Stimulated activated CD8-positive, alpha-beta memory T cell treated with anti-CD3 and anti-CD28 coated beads, Interleukin-15, amount 100 ng/mL, for 4 hours (primary cell): ENCODE results near the gene GLRX.
A peak's percentile ranks its signal among the peaks of the same experiment; 100 is the strongest.

Source experiments
- DNase-seq, 2 donors: peaks; one replicate each; pipeline ENCODE4 v3.0.0-alpha.2; 2020; ENCODE audit warnings: low read depth in 2 of 2

GLRX gene

DNA sequence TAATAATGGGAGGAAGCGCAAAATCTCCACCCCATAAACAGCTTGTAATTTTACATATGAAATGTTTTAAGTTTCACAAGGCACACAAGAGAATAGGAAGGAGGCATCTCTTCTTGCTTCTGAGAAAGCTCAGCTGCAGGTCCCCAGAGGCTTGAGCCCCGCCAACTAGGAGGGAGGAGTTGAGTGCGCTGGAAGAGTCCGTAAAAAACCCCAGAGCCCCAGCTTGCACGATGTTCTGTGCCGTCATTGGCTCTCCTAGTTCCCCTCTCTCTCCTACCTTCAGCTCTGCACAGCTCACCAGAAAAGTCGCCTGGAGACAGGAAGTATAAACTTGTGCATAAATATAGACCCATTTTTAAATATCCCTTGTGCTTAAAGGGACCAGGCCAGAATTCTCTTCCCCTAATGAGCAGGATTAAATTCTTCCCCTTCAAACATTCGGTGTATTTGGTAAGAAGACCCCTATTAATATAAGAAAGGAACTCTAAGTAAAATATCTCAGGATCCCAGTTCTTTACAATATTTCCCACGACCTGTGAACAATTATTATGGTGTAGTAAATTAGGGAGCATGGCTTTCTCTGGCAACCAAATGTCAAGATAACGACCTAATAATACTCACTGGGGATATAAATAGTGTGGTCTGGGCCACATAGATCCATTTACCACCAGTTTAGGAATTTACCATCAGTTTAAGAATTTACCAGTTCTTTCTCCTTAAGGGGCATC, 13.7 kb downstream of the GLRX start:
- peak; percentile 48 to 57 for DNase-seq

DNA sequence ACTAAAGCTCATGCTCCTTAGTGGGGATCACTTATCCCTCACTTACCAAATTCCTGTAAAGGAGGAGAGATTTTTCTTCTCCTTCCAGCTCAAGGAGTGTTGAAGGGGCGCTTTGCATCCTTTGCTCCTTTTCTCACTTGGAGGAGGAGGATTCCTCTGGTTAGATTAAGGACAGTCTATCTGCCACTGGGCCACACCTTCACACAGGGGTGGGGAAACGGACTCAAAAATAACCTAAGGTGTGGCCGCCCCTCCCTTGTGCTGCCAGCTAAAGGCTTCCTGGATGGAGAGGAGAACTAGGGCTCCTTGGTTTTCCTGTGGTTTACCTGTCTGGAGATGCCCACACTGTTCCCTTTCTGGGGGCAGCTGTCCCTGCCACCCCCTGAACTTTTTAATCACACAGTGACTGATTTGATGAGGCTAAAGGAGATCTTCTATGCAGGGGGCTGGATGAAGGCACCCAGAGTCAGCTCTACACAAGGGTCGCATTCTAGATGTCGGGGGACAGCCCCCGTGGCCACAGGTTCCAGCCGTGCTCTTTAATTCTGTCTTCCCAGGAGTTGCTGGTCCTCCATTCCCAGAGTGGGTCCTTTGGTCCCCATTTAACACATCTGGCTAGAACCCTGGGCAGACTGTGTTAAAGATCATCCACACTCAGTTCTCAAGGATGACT, 14.4 kb downstream of the GLRX start:
- no peak for DNase-seq

DNA sequence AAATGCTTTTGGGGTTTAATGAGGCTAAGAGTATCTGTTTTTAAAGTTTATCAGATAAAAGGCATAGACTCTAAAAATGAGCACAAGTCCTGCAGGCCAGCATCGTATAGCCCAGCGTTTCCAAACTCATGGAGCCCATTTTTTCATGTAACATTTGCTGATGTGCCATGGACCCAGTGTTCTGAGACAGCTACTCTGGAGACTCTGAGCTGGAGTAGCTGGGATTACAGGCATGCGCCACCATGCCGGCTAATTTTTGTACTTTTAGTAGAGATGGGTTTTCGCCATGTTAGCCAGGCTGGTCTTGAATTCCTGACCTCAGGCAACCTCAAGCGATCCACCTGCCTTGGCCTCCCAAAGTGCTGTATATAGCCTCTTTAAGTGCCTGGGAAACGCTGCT, 15.8 kb downstream of the GLRX start:
- no peak for DNase-seq

DNA sequence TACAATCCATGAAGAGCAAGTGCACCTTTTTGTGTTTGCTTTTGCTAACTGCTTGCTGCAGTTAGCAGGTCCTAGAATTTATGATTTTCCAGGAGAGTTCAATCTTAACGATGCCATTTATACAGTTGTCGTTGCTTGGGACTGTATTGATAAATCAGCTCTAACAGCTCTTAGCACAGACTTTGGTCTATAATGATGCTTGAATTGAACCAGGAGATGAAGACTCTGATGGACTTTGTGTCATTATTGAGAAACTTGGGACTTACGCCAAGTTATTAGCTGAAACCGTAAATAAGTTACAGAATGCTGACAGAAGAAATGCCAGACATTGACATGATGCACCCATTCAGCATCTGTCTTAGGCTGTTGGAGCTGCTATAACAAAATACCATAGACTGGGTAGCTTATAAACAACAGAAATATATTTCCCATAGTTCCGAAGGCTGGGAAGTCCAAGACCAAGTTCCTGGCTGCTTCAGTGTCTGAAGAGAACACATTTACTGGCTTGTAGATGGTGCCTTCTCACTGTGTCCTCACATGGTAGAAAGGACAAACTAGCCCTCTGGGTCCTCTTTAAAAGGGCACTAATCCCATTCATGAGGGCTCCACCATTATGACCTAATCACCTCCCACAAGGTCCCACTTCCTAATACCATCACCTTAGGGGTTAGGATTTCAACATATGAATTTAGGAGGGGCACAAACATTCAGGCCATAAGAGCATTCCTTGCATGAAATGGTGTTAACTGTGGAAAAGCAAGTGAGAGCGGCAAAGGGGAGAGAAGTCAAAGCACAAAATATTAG, 17.6 kb downstream of the GLRX start:
- no peak for DNase-seq

DNA sequence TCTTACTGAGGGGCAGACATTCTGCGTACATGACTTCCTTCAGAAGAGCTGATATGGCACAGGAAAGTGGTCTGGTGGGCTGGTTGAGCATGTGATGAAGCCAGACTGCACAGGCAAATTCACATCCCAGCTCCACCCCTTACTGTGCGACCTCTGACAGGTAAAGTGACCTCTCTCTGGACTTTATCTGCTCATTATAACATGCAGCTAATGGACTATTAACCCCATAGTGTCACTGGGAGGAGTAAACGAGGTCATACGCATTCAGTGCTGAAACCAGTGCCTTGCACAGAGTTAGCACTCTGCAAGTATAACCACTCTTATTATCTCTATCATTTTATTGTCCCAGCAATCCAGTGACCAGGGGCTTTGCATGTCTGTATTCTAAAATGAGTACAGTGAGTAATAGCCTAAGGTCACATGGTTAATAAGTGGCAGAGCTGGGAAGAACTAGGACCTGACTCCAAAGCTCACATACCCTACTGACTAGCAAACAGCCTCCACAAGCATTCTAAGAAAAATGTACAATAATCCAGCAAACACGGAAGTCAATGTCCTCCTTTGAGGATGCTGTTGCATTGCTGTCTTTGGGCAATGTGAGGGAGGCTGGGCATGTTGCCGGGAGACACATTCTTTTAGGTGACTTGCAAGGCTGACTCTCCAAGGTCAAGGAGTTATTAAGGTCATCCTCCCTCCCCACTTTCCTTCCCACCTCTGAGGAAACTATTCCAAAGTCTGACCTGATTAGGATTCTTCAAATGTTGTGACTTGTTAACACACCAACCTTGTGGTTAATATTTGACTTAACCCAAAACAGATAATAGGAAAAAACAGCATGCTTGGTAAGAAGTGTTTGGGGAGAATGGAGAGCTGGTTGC, 19.0 kb downstream of the GLRX start:
- DNase-seq: no peak

DNA sequence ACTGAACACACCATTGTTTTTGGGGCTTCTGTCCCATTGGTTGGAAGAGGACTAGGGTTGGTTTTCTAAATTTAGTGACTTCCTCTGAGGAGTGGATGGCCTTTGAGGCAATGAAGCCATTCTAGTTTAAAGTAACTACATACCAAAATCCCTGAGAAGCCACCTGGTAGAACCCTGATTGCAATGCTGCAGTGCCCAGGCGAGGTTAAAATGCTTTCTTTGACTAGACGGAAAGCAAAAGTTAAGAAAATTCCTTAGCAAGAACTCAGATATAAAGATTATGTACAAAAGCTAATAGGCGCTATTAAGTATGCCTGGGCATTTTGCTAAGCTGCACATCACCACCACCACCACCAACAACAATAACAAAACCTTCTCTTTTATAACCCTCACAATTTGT, 20.6 kb downstream of the GLRX start:
- no peak for DNase-seq

DNA sequence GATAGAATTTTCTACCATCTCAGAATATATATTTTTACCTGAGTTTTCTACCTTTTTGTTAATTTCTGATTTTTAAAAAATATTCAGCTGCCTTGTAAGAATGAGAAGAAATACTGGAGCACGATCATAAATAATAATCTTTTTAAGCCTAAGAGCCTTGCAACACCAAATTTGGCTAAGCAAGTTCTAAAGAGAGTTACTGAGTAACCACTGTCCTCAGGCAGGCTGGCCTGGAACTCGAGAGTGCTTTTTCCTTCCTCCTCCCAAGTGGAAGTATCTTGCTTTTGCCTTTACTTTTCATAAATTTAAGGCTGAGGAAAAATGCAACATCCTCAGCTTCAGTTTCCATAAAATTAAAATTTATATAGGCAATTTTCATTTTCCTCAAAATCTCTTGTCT, 21.0 kb downstream of the GLRX start:
- no peak for DNase-seq

DNA sequence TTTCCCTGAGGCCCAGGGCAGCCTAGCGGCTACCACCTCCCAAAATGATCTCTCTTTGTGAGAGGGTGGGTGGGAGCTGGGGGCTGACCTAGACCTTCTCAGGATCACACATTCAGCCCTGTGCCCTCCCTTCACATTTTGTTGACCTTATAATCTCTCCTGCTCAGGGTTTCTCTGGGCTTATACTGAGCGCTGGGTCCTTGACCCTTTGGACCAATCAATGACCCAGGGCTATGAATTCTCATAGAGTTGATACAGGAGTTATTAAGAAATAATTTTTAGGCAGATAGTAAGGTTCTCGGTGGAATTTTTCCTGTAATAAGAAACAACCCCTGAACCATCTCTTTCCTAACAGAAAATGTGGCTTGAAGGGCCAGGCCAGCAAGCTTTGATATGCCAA, 22.0 kb downstream of the GLRX start:
- DNase-seq: no peak

DNA sequence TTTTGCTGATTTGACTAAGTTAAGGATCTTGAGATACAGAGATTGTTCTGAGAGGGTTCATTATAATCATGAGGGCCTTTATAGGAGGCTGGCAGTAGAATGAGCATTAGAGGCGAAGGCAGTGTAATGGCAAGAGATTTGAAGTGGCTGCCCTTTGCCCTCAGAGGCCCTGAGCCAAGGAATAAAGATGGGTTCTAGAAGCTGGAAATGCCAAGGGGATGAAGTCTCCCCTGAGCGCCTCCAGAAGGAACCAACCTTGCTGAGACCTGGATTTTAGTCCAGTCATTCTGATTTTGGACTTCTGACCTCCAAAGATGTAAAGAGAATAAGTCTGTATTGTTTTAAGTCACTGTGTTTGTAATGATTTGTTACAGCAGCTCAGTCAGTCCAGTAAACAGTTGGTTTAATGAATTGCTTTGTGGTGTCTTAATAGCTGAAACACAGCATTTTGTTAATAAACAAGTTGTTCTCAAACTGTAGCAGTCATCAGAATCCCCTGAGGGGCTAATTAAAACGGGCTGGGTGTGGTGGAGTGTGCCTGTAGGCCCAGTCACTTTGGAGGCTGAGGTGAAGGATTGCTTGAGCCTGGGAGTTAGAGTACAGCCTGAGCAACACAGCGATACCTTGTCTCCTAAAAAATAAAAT, 23.2 kb downstream of the GLRX start:
- no peak for DNase-seq

DNA sequence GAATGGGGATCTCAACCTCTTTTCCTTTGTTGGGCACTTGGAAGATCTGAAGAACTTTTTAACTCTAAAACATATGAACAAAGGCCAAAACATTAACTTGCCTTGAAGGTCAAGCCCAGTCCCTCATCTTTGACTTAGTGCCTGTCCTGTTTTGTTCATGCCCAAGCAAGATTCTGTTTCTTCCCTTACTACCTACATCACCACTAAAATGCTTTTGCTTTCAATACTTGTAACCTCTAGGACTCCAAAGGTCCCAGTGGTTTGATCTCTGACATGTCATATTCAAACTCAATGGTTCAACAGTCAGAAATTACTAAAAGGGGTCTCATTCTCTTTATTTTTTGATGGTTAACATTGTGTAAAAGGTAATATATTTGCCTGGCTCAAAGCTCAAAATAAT, 24.0 kb downstream of the GLRX start:
- DNase-seq: no peak

DNA sequence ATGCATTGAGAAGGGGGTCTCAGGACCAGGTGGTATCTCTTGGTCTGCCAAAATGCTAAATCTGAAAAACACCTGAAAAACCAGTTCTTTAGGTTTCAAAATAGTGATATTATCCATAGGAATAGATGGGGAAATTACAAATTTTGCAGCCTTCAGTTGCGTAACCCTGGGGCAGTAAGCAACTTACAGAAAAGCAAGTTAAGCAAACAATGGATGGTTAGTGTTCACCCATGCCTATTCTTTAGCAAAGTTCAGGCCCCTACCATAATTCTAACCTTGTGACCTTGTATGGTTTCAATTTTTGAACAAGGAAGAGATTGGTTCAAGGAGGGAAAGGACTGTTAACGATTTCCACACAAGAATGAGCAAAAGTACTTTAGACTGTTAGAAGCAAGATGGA, 24.5 kb downstream of the GLRX start:
- no peak for DNase-seq

DNA sequence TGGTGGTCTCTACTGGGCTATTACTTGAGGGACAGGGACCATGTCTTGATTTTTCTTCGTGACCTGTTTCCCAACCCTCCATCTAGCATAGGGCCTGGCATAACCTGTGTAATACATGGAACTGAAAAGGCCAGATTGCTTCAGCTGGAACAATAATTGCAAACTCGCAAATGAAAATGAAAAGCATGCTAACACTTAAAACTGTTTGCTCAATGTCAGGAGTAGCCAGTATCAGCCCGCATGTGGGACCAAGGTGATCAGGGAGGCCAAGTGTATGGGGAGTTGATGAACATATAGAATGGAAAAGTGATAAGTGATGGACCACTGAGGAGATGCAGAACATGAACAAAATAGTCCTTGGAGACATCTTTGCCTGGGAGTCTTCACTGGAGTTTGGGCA, 25.2 kb downstream of the GLRX start:
- DNase-seq: no peak

DNA sequence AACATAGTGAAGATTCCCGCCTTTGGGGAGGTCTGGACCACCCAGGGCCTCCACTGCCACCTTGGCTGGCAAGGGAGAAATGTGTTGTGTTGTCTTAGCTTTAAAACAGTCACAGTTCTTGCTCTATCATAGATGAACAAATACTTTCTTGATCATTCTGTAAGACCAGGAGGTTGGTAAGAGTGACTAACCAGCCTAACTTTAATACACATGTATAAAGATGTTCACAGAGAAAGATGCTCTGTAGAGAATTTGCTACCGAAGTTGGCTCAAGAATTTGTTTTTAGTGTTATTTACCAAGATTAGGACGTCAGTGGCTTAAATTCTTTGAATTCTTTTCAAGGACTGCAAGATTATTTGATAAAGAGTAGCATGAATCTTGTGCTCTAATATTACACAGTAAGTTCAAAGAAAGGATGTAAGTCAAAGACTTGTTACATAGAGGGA, 28.4 kb downstream of the GLRX start:
- DNase-seq: no peak

DNA sequence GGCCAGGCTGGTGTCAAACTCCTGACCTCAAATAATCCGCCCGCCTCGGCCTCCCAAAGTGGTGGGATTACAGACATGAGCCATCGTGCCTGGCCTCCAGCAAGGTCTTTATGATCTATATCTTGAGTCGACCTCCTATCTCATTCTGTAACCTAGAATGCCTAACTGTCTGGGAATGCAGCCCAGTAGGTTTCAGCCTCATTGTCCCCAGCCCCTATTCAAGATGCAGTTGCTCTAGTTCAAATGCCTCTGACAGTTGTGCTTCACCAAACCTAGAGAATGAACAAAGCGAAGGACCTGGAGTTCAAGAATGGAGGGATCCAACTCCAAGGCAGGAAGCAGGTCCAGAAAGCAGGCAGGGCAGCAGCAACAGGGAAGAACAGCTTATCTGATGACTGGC, 30.8 kb downstream of the GLRX start:
- no peak for DNase-seq

DNA sequence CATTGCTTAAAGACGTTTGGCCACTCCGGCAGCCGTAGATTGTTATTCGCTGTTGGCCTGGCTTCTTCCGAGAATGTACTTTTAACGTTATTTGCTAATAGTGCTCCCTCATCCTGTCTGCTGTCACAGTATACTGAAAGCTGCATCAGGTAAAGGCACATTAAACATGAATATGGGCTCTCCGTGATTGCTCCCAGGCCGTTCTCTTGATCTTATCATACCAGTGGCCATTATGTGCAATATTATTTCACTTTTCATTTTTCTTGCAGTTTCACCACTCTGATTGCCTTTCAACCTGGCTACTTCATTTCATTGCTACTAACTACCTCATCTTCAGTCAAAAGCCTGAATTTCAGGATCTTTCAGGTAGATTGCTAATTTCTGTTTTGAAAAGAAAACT, 34.0 kb downstream of the GLRX start:
- DNase-seq: no peak

DNA sequence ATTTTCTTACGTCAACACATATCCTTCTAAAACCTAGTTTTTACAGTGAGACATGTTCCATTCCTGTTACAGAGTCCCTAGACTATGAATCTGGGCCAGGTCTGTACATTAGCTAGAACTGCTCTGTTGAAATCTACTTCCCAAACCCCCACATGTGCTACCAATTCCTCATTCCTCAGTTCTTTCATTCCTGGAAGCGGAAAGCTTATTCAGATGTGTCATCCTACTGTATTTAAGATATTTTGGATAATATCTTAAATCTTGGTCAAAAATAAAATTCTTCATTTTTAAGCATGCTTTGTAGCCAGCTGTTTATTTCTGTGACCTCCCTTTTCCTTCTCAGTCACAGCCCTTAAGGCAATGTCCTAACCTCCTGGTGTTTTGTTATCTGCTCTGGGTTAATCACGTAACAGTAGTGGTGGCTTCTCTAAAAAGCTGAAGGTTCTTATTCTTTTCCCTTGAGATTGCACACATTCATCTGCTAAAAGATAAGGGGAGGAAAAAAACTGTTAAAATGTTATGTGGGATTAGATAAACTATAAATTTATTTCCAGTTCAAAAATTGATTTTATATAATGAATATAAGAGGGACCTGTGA, 35.6 kb downstream of the GLRX start:
- no peak for DNase-seq

DNA sequence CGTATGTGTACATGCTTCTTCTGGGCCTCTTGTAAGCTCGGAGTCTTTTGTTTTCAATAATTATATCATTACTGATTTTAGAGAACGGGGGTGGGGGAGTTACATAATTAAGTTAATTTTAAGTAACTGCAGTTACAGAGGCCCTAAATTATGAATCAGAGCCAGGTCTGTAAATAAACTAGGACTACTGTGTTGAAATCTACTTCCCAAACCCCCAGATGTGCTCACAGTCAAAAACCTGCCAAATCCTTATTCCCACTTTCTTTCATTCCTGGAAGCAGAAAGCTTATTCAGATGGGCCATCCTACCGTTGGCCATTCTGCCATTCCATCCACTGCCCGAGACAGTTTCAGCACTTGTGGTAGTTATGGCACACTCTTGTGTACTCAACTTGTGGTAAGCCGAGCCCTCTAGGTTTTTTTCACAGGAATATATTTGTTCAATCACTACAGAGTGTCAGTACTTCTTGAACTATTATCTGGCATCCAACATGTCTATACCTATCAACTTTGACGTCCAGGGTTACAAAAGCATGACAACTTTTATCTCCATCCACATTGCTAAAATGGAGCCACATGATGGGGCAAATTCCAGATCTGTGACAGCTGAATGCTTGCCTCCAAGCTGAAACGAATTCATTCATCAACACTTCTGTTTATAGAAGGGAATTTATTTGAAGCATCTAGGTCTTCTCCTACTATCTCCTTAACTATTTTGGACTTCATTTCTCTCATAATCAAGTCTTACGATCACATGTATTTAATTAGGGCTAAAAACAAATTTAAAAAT, 37.8 kb downstream of the GLRX start:
- no peak for DNase-seq

DNA sequence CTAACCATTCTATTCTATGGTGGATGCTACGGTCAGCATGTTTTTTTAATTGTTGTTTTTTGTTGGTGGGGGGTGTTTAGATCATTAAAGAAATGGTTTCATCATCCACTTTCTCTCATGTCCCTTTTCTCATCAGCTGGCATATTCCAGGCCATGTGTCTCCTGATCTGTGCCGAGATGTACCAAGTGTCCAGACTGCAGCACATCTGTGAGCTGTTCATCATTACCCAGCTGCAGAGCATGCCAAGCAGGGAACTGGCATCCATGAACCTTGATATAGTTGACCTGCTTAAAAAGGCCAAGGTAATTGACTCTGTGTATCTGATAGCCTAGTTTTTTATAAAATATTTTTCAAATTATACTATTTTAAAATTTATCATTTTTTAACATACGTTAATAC, 38.9 kb downstream of the GLRX start:
- DNase-seq: no peak

DNA sequence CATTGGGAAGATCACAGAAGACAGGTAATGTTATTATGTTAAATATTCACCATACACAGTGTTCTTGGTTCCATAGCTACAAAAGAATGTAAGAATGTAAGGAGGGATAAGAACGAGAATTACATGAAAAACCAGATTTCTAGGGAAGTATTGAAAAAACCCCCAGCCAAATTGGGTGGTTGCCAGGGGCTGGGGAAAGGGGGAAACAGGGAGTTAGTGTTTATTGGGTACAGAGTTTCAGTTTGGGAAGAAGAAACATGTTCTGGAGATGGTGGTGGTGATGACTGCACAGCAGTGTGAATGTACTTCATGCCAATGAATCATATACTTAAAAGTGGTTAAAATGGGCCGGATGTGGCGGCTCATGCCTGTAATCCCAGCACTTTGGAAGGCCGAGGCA, 40.3 kb downstream of the GLRX start:
- DNase-seq: no peak

DNA sequence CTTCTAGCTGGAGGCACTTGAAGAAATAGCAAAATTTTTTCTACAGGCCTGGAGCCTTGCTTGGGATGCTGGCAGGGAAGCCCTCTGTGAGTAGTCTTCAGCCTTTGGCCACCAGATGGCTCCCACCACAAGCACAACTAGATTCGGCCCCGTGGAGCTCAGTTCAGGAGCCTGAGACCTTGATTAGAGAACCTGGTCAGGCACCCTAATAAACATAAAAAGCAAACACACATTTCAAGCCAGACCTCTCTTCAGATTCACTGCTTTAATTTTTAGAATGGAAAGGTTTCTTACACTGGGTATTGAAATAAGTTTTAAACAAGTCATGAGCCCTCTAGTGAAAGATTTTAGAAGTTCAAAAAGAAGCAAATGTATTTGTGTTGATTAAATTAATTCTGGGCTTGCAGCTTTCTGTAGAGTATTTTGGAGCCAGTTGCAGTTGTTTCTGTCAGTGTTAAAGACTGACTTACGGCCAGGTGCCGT, 41.4 kb downstream of the GLRX start:
- peak; percentile 21 to 60 for DNase-seq
